ENCODE measurements around the gene PRKD1.

The PRKD1 gene

DNA sequence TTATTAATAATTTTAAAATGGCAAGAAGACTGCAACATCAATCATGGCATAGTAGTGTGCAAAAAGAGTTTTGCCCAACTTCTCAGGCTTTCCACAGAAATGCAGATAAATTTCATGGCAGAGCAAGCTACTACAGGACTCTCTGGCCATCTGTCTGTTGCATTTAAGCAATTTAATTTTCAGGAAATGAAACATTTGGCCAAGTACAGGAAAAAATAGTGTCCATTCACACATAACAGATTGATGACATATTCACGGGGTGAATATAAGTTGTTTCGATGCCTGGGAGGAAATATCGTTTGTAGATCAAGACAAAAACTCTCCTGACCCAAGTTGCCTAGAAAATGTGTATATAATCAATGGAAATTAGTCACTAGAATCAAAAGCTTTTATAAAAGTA is 324.0 kb downstream of the PRKD1 start:
- DNase-seq (ENCODE audit: low read depth): no peak

DNA sequence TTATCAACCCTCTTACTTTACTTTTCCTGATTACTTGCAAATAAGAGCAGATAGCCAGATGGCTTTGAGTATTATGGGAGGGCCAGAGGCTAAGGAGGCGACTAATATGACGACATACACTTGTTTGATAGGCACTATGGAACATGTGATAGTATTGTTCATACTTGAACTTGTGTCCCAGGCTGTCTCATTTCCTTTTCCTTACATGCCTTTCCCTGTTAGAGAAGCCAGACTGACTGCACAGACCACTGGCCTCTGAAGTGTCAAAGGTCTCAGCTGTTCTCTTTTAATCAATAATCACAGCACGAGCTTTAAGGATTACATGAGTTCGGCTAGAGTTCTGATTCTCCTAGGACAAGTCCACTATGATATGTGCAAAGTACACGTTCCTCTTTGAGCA is 326.0 kb downstream of the PRKD1 start:
- no peak for DNase-seq (ENCODE audit: low read depth)

DNA sequence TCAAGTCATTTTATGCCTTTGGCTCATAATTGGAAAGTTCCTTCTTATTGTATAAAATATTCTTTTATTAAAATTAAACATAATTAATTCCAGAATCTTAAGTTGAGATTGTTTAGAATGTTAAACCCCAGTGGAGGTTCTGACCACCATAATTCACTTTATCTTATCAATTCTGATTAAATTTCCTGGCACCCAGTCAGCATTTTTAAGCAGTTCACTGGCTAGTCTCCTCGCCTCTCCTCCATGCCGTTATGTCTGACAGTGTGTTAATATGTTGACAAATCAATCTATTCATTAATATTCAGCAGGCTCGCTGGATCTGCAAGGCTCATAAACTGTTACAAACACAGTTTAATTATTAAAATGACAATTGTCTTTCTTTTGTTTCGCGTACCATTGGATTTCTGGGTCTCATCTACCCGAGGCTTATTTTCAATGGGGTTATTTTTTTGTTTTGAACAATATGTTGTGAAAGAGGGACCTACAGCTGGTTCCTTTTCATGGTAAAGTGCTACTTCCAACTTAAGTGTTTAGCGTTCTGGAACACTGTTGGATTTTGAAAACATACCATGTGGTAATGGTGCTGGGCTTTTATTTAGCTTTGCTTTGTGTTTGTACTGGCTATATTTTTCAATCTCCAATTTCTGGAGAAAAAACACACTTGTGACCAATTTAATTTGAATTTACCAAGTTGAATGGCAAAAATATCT is 339.7 kb downstream of the PRKD1 start:
- no peak for DNase-seq (ENCODE audit: low read depth)

DNA sequence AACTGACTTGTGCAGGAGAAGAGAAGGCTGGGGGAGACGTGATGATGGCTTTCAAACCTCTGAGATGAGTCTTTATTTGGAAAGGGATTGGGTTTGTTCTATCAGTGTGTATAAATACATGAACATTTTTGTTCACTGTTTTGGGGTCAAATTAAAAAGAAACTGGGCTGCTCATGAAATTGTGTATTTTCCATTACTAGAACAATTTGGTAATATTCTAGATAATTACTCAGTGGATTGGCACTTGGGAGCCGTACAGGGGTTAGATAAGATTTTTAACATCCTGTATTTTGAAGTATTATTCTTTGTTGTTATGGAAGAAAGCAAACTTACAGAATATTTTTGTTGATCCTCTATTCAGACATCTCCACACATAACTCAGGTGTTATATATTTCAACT is 340.6 kb downstream of the PRKD1 start:
- DNase-seq (ENCODE audit: low read depth): no peak

DNA sequence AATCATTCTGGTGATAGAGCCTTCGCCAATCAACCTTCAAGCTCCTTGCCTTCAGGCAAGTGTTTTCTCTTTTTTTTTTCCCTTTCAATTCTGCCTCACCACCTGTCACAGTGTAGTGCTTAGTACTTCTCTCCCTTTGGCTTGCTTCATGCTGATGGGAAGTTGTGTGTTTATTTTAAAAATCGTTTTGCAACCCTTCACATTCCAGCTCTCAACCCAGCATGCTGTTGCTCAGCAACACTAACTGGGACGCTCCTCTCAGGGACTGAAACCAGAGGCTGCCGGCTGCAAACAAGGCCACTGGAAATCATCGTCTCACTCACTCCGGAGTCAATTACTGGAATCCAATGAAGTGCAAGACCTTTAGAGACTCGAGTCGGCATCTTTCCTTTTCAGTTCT is 342.7 kb downstream of the PRKD1 start:
- DNase-seq (ENCODE audit: low read depth): no peak

DNA sequence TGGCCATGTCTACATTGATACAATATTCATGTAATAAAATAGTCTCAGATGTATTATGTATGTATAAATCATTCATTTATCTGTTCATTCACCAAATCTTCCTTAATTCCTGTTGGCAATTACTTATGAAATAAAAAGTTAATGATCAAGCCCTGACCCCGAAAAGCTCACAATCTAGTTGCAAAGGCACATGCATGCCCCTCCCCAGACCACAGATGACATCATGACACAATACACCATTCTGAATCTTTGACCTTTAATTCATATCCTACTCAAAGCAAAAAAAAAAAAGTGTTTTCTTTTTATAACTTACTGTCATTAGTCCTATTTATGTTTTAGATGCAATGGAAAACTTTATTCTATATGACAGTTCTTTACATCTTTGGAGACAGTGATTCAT is 346.9 kb downstream of the PRKD1 start:
- no peak for DNase-seq (ENCODE audit: low read depth)

DNA sequence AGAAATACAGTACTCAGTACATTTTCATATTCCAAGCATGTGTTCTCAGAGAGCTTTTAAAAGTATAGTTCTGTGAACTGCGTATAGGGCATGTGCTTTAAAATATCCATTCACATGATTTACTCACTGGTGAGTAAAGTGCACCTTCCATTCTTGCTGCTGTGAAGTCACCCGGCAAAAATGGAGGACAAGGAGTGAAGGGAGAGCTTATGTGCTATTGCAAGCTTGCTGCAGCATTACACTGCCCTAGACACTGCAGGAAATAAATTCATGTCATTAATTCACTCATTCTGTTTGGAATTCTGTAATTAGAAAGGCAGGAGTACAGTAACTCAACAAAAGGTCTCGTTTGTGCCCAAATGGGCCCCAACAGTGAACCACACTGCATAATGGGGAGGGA is 347.8 kb downstream of the PRKD1 start:
- no peak for DNase-seq (ENCODE audit: low read depth)

DNA sequence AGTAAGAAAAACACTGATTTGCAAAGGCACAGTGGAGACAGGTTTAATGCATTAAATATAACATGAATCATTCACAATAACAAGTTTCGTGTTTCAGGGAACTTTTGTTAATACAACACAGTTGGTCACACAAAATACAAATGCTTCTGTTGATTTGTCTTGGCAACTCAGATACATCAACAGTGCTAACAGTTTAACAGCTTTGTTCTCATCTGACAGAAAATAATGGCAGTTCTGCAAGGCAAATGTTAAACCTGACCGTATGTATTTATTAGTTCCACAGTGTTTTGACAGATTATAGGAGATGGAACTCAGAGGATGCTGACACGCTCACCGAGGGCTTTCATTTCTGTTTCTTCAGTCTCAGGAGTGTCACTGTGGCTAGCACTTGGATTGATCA is 350.7 kb downstream of the PRKD1 start:
- no peak for DNase-seq (ENCODE audit: low read depth)

DNA sequence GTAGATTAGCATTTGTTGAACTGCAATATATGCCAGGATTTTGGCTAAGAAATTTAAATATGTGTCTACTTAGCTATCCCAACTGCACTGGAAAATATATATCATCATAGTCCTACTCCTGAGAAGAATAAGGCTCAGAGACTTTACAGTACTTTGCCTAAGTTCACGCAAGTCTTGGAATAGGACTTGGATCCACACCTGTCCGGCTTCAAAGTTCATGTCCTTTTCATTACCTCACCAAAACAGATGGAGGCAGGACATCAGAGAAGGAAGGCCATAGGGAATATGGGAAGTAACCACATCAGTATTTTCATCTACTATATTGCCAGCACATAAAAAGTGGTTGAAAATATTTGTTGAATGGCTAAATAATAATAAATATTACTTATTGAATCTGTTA is 358.5 kb downstream of the PRKD1 start:
- no peak for DNase-seq (ENCODE audit: low read depth)

DNA sequence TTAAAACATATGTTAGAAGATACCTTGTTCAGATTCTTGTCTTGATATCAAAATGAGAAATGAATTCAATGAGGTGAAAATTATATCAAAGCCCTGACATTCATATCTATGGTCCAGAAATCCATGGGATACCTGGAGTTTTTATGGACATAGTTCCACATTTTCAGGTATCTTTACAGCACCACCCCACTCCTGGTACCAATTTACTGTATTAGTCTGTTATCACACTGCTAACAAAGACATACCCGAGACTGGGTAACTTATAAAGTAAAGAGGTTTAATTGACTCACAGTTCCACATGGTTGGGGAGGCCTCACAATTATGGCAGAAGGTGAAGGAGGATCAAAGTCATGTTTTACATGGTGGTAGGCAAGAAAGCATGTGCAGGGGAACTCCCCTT is 361.5 kb downstream of the PRKD1 start:
- no peak for DNase-seq (ENCODE audit: low read depth)

DNA sequence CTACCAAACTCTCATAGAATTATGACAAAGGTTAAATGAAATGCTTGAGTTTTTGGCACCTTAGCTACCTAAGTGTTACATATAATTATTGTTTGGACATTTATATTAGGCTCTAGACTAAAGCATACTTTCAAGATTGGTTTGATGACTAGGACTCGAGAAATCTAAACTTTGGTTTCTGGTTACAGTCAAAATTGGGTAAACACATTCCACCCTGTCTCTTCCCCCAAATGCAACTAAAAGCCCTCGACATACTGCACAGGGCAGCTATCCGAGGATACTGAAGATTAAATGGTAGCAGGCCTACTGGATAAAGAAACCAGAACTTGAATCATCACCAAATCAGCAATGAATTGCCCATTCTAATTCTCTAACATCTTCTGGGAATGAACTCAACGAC is 369.1 kb downstream of the PRKD1 start:
- DNase-seq (ENCODE audit: low read depth): no peak

DNA sequence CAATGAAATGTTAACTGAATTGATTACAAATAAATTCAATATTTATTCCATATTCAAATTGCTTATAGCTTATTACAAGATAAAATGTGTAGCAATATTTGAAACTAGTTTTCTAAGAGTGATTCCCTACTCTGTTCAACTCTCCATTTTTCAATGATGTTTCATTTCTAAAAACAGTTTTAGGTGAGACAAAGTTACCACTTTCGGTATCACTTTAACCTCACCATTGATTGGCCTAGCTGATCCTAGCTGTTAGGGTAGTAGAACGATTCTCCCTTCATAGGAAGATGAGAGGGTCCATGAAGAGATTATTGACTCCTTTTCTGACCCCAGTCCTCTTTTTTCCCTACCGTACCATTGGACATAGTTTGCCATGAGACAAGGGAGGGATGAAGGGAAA is 373.3 kb downstream of the PRKD1 start:
- no peak for DNase-seq (ENCODE audit: low read depth)

DNA sequence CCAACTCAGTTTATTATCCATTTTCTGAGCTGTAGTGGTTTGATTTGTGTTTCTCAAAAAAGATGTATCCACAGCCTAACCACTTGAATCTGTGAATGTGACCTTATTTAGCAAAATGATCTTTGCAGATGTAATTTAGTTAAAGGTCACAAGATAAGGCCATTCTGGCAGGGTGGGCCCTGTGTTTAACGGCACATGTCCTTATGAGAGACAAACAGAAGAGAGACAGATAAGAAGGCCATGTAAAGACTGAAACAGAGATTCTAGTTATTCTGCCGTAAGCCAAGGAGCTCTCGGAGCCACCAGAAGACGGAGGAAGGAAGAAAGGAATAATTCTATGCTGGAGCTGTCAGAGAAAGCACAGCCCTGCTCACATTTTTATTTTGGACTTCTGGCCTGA is 374.2 kb downstream of the PRKD1 start:
- DNase-seq (ENCODE audit: low read depth): no peak

DNA sequence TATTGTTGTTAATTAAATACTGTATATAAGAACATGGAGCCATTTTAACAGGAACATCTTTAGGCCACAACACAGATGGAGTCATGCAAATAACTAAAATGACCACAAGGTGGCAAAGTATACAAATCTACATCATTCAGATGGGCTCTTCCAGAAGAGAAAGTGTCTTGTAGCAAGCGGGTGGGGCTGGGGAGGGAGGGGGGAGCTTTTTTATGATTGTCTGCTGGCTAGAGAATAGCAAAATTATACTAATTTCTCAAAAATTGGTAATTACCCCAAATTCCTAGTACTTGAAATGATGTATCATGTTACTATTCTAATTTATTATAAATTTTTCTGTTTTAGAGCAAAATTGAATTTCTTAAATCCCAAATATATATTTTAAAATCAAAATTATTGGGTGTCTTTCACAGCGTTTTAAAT is 378.7 kb downstream of the PRKD1 start:
- no peak for DNase-seq (ENCODE audit: low read depth)

DNA sequence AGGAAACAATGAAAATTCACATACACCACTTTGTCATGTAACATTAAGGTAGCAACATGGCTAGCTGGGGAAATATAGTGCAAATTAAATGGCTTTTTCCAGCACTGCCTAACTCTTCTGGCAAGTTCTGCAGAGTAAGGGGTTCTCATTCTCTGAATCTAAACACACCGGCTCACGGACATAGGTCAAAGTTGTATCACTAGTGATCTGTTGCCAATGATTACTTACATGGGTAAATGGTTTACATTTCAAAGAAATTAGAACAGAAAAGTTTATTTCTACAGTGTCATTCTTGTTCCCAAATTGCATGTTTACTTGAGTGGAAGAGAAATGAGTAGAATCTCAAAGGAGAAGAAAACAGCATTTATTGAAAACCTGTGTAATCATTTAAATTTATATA is 381.9 kb downstream of the PRKD1 start:
- DNase-seq (ENCODE audit: low read depth): no peak

DNA sequence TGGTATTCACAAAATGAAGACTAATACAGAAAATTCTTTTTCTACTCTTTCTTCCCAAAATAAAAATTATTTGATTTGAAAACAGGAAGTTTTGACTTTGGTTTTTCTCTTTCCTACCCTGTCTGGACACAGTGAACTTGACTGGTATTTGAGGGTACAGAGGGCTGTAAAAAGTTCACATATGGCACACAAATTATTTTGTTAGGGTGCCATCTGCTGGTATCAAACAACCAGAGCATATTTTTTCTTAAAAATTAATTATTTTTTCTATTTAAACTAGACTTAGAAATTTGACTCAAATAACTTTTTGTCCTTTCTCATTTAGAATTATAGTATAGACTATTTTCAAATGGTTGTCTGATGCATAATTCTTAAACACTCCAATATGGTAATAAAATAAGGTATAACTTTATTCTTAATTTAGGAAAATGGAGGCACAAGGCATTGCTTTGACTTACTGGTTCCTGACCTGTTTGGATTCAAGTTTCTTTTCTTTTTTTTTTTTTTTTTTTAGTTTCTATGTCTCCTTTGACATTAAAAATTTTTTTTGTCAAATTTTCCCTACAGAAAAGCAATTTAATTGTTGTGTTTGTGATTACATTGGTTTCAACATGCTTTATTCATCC is 390.6 kb downstream of the PRKD1 start:
- no peak for DNase-seq (ENCODE audit: low read depth)

DNA sequence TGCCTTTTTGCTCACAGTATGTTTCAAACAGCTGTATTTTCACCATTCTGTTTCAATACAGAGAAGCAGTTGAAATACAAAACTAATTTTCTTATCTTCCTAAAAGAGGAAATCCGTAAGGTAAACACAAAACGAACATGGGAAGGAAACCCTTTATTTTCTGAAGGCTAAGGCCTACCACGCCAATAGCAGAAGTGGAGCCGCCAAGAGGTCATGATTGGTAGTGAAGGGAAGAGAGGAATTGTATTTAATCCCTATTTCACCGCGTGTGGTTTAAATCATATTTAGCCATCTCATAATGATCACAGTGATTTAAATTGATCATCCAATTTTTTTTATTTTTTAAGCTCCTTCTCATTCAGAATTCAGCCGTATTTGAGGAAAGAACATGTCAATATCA is 398.2 kb downstream of the PRKD1 start:
- DNase-seq (ENCODE audit: low read depth): no peak

DNA sequence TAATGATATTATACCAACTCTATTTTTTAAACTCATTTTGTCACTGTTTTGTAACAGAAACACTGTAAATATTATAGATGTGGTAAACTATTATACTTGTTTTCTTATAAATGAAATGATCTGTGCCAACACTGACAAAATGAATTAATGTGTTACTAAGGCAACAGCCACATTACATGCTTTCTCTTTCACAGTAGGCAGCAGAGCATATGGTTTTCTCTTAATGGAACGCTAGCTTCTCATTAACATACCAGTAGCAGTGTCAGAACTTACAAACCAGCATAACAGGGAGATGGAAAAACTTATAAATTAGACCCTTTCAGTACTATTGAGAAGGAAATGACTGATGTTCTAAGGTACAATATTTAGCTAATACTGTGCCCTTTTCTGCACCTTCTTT is 398.8 kb downstream of the PRKD1 start:
- no peak for DNase-seq (ENCODE audit: low read depth)

DNA sequence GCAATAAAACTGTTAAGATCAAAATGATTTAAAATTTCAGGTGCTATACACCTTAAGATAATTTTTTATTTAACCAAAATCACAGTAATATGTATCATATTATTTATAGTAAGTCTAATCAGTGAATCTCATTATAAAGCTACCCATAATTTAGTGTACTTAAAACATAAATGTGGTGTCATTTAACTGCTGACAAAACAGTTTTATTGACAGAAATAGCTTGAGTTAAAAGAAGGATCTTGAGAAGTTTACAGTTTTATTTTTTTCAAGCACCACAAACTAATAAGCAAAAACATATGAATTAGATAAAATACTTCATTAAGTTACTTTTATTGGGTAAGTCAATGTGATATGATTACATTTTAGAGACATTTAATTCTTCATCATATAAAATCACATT is 400.4 kb downstream of the PRKD1 start:
- no peak for DNase-seq (ENCODE audit: low read depth)

Data from stimulated activated CD8-positive, alpha-beta memory T cell treated with anti-CD3 and anti-CD28 coated beads, Interleukin-15, amount 100 ng/mL, for 1 hour (primary cell).